GM12801 (cell line): ENCODE results near the gene GATAD2B.

Experiments used
- TF ChIP-seq, protein P1 (sequence below): IDR thresholded peaks from one replicate; pipeline ENCODE4 v1.5.1; 2011; ENCODE audit warnings: control low read depth; ENCODE audit not compliant: insufficient read length; ENCODE audit errors: extremely low read depth

Gene GATAD2B

GRCh38 chr1:153882296-153882912, 40.4 kb downstream of the GATAD2B start:
- TF ChIP-seq, protein P1, sequence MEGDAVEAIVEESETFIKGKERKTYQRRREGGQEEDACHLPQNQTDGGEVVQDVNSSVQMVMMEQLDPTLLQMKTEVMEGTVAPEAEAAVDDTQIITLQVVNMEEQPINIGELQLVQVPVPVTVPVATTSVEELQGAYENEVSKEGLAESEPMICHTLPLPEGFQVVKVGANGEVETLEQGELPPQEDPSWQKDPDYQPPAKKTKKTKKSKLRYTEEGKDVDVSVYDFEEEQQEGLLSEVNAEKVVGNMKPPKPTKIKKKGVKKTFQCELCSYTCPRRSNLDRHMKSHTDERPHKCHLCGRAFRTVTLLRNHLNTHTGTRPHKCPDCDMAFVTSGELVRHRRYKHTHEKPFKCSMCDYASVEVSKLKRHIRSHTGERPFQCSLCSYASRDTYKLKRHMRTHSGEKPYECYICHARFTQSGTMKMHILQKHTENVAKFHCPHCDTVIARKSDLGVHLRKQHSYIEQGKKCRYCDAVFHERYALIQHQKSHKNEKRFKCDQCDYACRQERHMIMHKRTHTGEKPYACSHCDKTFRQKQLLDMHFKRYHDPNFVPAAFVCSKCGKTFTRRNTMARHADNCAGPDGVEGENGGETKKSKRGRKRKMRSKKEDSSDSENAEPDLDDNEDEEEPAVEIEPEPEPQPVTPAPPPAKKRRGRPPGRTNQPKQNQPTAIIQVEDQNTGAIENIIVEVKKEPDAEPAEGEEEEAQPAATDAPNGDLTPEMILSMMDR: no peak

DNA sequence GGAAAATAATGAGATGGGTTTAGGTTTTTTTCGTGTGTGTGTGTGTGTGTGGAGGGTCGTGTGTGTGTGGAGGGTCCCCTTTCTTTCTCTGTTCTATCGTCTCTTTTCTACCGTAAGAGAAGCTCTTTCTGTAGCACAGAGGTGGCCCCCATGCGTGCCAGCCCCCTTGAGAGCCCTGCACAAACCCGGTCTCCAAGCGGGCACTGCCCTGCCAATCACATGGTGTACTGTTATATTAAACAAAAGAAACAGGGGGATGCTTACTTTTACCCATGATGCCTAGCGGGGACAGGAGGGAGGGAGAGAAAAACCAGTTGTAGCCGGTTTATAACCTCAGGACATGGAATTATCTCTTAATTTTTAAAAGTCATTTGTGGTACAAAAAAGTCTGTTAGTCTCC, 41.0 kb downstream of the GATAD2B start:
- TF ChIP-seq, protein P1: no peak

DNA sequence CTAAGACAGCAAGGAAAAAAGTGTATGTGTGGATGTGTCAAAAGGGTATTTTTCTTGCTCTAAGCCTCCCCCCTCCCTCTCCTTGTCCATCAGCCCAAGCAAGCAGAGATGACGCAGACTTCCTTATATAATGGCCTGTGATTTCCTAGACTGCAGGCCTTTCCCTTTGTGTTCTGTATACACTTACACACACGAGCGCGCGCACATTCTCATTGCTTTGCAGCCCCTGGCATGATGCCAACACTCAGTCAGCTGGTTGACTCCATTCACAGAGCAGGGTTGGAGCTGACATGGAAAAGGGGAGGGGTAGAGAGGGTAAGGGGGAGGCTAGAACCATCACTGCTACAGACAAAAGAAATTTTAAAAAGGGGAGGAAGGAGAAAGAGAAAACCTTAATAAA, 41.8 kb downstream of the GATAD2B start:
- TF ChIP-seq, protein P1: no peak

GRCh38 chr1:153880024-153880423, 42.7 kb downstream of the GATAD2B start:
- TF ChIP-seq, protein P1: no peak

- TF ChIP-seq, protein P1: no peak
Measured at GRCh38 chr1:153877112-153877511, 45.7 kb downstream of the GATAD2B start.

DNA sequence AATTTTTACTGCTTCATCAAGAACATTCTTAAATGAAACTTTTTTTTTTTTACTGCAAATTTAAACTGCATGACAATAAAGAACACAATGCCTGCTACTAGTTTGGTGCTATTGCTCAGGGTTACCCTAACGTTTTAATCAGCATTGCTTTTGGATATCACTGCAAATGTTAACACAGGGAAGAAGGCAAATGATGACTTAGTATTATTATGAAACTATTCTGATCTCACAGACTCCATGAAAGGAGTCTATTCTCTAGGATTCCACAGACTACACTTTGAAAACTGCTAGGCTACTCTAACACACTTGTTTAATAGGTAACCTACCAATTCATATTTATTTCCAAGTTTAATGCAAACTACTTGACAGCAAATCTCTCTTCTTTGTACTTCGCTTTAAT, 49.8 kb downstream of the GATAD2B start:
- TF ChIP-seq, protein P1: no peak

GRCh38 chr1:153872331-153872730, 50.4 kb downstream of the GATAD2B start:
- TF ChIP-seq, protein P1: no peak
